Liver (tissue), 3 donors: Measurements from ENCODE around the gene SLC43A3.

Experiments
- CTCF ChIP-seq: fragments of 150-350 bp; IDR thresholded peaks from 2 replicates; pipeline ENCODE4 v1.5.1; 2017; ENCODE audit warnings: improper control_type of control experiment, low read depth, low read length; ENCODE audit not compliant: missing input control
- MAX ChIP-seq: IDR thresholded peaks from 2 replicates; pipeline ENCODE4 v1.6.1; 2016; ENCODE audit warnings: antibody characterized with exemption
- REST ChIP-seq: IDR thresholded peaks from 2 replicates; pipeline ENCODE4 v1.6.1; 2016; ENCODE audit warnings: antibody characterized with exemption, mild to moderate bottlenecking
- SP1 ChIP-seq: IDR thresholded peaks from 2 replicates; pipeline ENCODE4 v1.6.1; 2018; ENCODE audit warnings: antibody characterized with exemption, mild to moderate bottlenecking
- donor health status: healthy.
- donor health status: healthy.

DNA sequence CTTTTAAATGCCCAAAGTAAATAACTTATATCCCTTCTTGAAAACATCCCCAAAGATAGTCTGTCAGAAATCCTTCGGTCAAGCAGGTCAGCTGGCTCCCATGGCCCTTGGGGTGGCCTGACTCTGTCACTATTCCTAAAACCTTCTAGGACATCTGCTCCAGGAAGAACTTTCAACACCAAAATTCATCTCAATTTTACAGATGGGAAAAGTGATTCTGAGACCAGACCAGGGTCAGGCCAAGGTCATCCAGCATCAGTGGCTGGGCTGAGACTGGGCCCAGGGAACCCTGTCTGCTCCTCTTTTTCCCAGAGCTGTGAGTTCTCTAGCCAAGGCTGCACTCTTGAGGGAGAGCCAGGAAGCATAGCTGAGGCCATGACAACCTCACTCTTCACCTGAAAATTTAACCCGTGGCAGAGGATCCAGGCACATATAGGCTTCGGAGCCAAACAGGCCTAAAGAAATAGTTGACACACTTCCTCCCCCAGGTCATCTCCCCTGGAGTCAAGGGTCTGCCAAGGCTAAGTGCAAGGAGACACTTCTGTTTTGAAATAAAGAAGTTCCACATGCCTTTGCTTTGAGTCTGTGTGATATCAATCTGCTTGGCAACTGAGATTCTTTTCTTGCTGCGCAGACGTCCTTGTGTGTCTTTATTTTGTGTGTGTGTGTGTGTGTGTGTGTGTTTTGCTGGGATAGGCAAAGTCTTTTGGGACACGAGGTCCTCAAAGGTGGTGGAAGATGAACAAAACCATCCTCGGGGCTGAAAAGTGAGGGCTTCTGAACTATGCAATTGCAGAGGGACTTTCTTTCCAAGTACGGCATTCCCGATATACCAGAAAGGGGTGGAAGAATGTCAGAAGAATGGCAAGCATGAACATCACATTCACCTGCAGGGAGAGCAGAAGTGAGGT, 19.7 kb downstream of the SLC43A3 start:
- TF ChIP-seq MAX (no peak), SP1 (no peak), CTCF (no peak), REST (no peak)
